ENCODE results near the gene MYO9A.
A peak's percentile ranks its signal among the peaks of the same experiment; 100 is the strongest.

The MYO9A gene

GRCh38 chr15:71777216-71777943 is 340.6 kb downstream of the MYO9A start:
- no peak for DNase-seq
- no peaks in the 10 kb centered on the region for H3K36me3 ChIP-seq (ENCODE audit: control insufficient read depth in 1 of 2, insufficient read depth in 2 of 2, low read length in 2 of 2)
- peaks cover 2% of the 10 kb centered on the region for H3K79me1 ChIP-seq (ENCODE audit: low read length)
- no peaks in the 10 kb centered on the region for H3K27me3 ChIP-seq (ENCODE audit: insufficient read depth, low read length)
- no peak overlapping the region for H4K8ac ChIP-seq (ENCODE audit: low read depth, low read length)
- no peak overlapping the region for H3K27ac ChIP-seq (ENCODE audit: low read depth, low read length)
- H3K9ac ChIP-seq (ENCODE audit: low read length), result no peak overlapping the region
- no peak overlapping the region for H2AK5ac ChIP-seq (ENCODE audit: low read length)
- H3K14ac ChIP-seq (ENCODE audit: low read length), result no peak overlapping the region
- H2AFZ ChIP-seq (ENCODE audit: insufficient read depth, low read length, poor library complexity), result no peak overlapping the region
- H3K18ac ChIP-seq (ENCODE audit: low read length), result no peak overlapping the region
- H4K91ac ChIP-seq (ENCODE audit: low read depth, low read length), result no peak overlapping the region
- H3K4me1 ChIP-seq (ENCODE audit: control insufficient read depth in 1 of 2, insufficient read depth in 2 of 2, low read length in 2 of 2), result peaks cover 4 to 5% of the 10 kb centered on the region in 2 experiments
- H3K4ac ChIP-seq (ENCODE audit: low read depth, low read length), result no peak overlapping the region
- no peak overlapping the region for H4K12ac ChIP-seq (ENCODE audit: low read depth, low read length)
- no peaks in the 10 kb centered on the region for H3K9me3 ChIP-seq (ENCODE audit: insufficient read depth, low read depth, low read length)
- no peak overlapping the region for H2BK12ac ChIP-seq (ENCODE audit: low read length)
- no peak overlapping the region for H3K4me3 ChIP-seq (ENCODE audit: low read depth, low read length)
- H2BK120ac ChIP-seq (ENCODE audit: insufficient read depth, low read length, poor library complexity), result no peak overlapping the region
- no CpG with 5 or more reads among the region's 16 CpGs for WGBS (ENCODE audit: extremely low coverage, insufficient coverage, insufficient read length)
- H2BK5ac ChIP-seq (ENCODE audit: low read depth, low read length, poor library complexity), result no peak overlapping the region
- H3K23ac ChIP-seq (ENCODE audit: low read length), result no peak overlapping the region
- H3K79me2 ChIP-seq (ENCODE audit: control insufficient read depth, insufficient read depth, low read length, poor library complexity), result no peaks in the 10 kb centered on the region
- H3K4me2 ChIP-seq (ENCODE audit: low read length), result no peak overlapping the region

GRCh38 chr15:71776304-71776703 is 341.6 kb downstream of the MYO9A start:
- Histone ChIP-seq H3K27ac (ENCODE audit: low read depth, low read length) (no peak overlapping the region), H3K9ac (ENCODE audit: low read length) (no peak overlapping the region), H3K27me3 (ENCODE audit: insufficient read depth, low read length) (no peaks in the 10 kb centered on the region), H2BK5ac (ENCODE audit: low read depth, low read length, poor library complexity) (no peak overlapping the region), H2AFZ (ENCODE audit: insufficient read depth, low read length, poor library complexity) (no peak overlapping the region), H3K79me2 (ENCODE audit: control insufficient read depth, insufficient read depth, low read length, poor library complexity) (no peaks in the 10 kb centered on the region), H3K4ac (ENCODE audit: low read depth, low read length) (no peak overlapping the region), H4K91ac (ENCODE audit: low read depth, low read length) (no peak overlapping the region), H2BK120ac (ENCODE audit: insufficient read depth, low read length, poor library complexity) (no peak overlapping the region), H3K4me3 (ENCODE audit: low read depth, low read length) (no peak overlapping the region), H3K4me1 (ENCODE audit: control insufficient read depth in 1 of 2, insufficient read depth in 2 of 2, low read length in 2 of 2) (peaks cover 4 to 5% of the 10 kb centered on the region in 2 experiments), H3K18ac (ENCODE audit: low read length) (no peak overlapping the region), H3K9me3 (ENCODE audit: insufficient read depth, low read depth, low read length) (no peaks in the 10 kb centered on the region), H3K79me1 (ENCODE audit: low read length) (peaks cover 2% of the 10 kb centered on the region), H2BK12ac (ENCODE audit: low read length) (no peak overlapping the region), H3K14ac (ENCODE audit: low read length) (no peak overlapping the region), H3K4me2 (ENCODE audit: low read length) (no peak overlapping the region), H3K23ac (ENCODE audit: low read length) (no peak overlapping the region), H3K36me3 (ENCODE audit: control insufficient read depth in 1 of 2, insufficient read depth in 2 of 2, low read length in 2 of 2) (no peaks in the 10 kb centered on the region), H2AK5ac (ENCODE audit: low read length) (no peak overlapping the region), H4K8ac (ENCODE audit: low read depth, low read length) (no peak overlapping the region), H4K12ac (ENCODE audit: low read depth, low read length) (no peak overlapping the region)
- no peak for DNase-seq
- WGBS (ENCODE audit: extremely low coverage, insufficient coverage, insufficient read length), result no CpG with 5 or more reads among the region's 3 CpGs

GRCh38 chr15:71775856-71776255 is 342.1 kb downstream of the MYO9A start:
- no peaks in the 10 kb centered on the region for H3K36me3 ChIP-seq (ENCODE audit: control insufficient read depth in 1 of 2, insufficient read depth in 2 of 2, low read length in 2 of 2)
- H3K4me2 ChIP-seq (ENCODE audit: low read length), result no peak overlapping the region
- no peak overlapping the region for H4K8ac ChIP-seq (ENCODE audit: low read depth, low read length)
- H3K14ac ChIP-seq (ENCODE audit: low read length), result no peak overlapping the region
- no peak overlapping the region for H4K12ac ChIP-seq (ENCODE audit: low read depth, low read length)
- H3K4me1 ChIP-seq (ENCODE audit: control insufficient read depth in 1 of 2, insufficient read depth in 2 of 2, low read length in 2 of 2), result peaks cover 4 to 5% of the 10 kb centered on the region in 2 experiments
- no peak overlapping the region for H4K91ac ChIP-seq (ENCODE audit: low read depth, low read length)
- H3K79me1 ChIP-seq (ENCODE audit: low read length), result peaks cover 2% of the 10 kb centered on the region
- no peak overlapping the region for H3K9ac ChIP-seq (ENCODE audit: low read length)
- H3K9me3 ChIP-seq (ENCODE audit: insufficient read depth, low read depth, low read length), result no peaks in the 10 kb centered on the region
- H2BK12ac ChIP-seq (ENCODE audit: low read length), result no peak overlapping the region
- H3K79me2 ChIP-seq (ENCODE audit: control insufficient read depth, insufficient read depth, low read length, poor library complexity), result no peaks in the 10 kb centered on the region
- no peak overlapping the region for H3K27ac ChIP-seq (ENCODE audit: low read depth, low read length)
- no peak overlapping the region for H3K4ac ChIP-seq (ENCODE audit: low read depth, low read length)
- peak in 1 of 2 donors; percentile 28 for DNase-seq
- no peak overlapping the region for H2AK5ac ChIP-seq (ENCODE audit: low read length)
- H2AFZ ChIP-seq (ENCODE audit: insufficient read depth, low read length, poor library complexity), result no peak overlapping the region
- H3K18ac ChIP-seq (ENCODE audit: low read length), result no peak overlapping the region
- no peak overlapping the region for H2BK5ac ChIP-seq (ENCODE audit: low read depth, low read length, poor library complexity)
- no peak overlapping the region for H3K23ac ChIP-seq (ENCODE audit: low read length)
- no peak overlapping the region for H3K4me3 ChIP-seq (ENCODE audit: low read depth, low read length)
- no peaks in the 10 kb centered on the region for H3K27me3 ChIP-seq (ENCODE audit: insufficient read depth, low read length)
- no peak overlapping the region for H2BK120ac ChIP-seq (ENCODE audit: insufficient read depth, low read length, poor library complexity)

GRCh38 chr15:71773206-71773859 is 344.6 kb downstream of the MYO9A start:
- Histone ChIP-seq H3K27me3 (ENCODE audit: insufficient read depth, low read length) (no peaks in the 10 kb centered on the region), H3K4me1 (ENCODE audit: control insufficient read depth in 1 of 2, insufficient read depth in 2 of 2, low read length in 2 of 2) (peaks cover 2 to 3% of the 10 kb centered on the region in 2 experiments), H2BK120ac (ENCODE audit: insufficient read depth, low read length, poor library complexity) (no peak overlapping the region), H3K4me2 (ENCODE audit: low read length) (no peak overlapping the region), H3K79me2 (ENCODE audit: control insufficient read depth, insufficient read depth, low read length, poor library complexity) (no peaks in the 10 kb centered on the region), H2BK12ac (ENCODE audit: low read length) (no peak overlapping the region), H3K79me1 (ENCODE audit: low read length) (peaks cover 2% of the 10 kb centered on the region), H3K9me3 (ENCODE audit: insufficient read depth, low read depth, low read length) (no peaks in the 10 kb centered on the region), H4K12ac (ENCODE audit: low read depth, low read length) (no peak overlapping the region), H2AK5ac (ENCODE audit: low read length) (no peak overlapping the region), H4K91ac (ENCODE audit: low read depth, low read length) (no peak overlapping the region), H3K27ac (ENCODE audit: low read depth, low read length) (no peak overlapping the region), H3K9ac (ENCODE audit: low read length) (no peak overlapping the region), H3K4me3 (ENCODE audit: low read depth, low read length) (no peak overlapping the region), H3K23ac (ENCODE audit: low read length) (no peak overlapping the region), H3K14ac (ENCODE audit: low read length) (no peak overlapping the region), H2BK5ac (ENCODE audit: low read depth, low read length, poor library complexity) (no peak overlapping the region), H3K18ac (ENCODE audit: low read length) (no peak overlapping the region), H4K8ac (ENCODE audit: low read depth, low read length) (no peak overlapping the region), H2AFZ (ENCODE audit: insufficient read depth, low read length, poor library complexity) (no peak overlapping the region), H3K4ac (ENCODE audit: low read depth, low read length) (no peak overlapping the region), H3K36me3 (ENCODE audit: control insufficient read depth in 1 of 2, insufficient read depth in 2 of 2, low read length in 2 of 2) (no peaks in the 10 kb centered on the region)
- DNase-seq, result no peak
- WGBS (ENCODE audit: extremely low coverage, insufficient coverage, insufficient read length), result no CpG with 5 or more reads among the region's 1 CpG
